ENCODE data around the gene AVEN.

AVEN gene

DNA sequence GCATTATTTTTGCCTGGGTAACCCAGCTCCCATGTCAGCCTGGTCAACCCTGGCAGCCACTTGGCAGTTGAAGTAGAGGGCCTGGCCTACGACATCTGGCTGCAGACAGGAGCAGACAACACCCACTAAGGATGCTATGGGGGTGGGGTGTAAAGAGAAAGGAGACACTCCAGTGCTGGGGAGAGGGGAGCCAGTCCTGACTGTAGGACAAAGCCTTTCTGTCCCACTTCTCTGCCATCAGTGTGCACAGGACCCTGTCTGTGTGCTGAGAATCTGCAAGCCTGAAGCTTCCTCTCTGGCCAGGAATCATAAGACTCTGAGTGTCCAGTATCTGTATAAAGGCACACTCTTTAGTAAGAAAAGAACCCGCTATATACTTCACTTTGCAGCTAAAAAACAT is 167.0 kb downstream of the AVEN start:
- H3K4me3 ChIP-seq (ENCODE audit: low read length, poor library complexity, severe bottlenecking) = no peak overlapping the region
- no peaks in the 10 kb centered on the region for H3K9me3 ChIP-seq (ENCODE audit: insufficient read depth, low read depth, low read length)
- H3K4me2 ChIP-seq (ENCODE audit: low read depth, low read length, poor library complexity, severe bottlenecking) = no peak overlapping the region
- H3K9me2 ChIP-seq (replicated peaks; ENCODE audit: low read depth, low read length) = no peaks in the 10 kb centered on the region
- TF ChIP-seq, protein P1, sequence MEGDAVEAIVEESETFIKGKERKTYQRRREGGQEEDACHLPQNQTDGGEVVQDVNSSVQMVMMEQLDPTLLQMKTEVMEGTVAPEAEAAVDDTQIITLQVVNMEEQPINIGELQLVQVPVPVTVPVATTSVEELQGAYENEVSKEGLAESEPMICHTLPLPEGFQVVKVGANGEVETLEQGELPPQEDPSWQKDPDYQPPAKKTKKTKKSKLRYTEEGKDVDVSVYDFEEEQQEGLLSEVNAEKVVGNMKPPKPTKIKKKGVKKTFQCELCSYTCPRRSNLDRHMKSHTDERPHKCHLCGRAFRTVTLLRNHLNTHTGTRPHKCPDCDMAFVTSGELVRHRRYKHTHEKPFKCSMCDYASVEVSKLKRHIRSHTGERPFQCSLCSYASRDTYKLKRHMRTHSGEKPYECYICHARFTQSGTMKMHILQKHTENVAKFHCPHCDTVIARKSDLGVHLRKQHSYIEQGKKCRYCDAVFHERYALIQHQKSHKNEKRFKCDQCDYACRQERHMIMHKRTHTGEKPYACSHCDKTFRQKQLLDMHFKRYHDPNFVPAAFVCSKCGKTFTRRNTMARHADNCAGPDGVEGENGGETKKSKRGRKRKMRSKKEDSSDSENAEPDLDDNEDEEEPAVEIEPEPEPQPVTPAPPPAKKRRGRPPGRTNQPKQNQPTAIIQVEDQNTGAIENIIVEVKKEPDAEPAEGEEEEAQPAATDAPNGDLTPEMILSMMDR (conservative IDR thresholded peaks at IDR 0.05; ENCODE audit: low read length) = no peak
- TF ChIP-seq EZH2phosphoT487 (IDR thresholded peaks at IDR 0.05; ENCODE audit: borderline replicate concordance) = no peak
- no peaks in the 10 kb centered on the region for H3K4me1 ChIP-seq (ENCODE audit: insufficient read depth, low read length, poor library complexity, severe bottlenecking)
- H4K20me1 ChIP-seq (ENCODE audit: insufficient read depth, low read length, poor library complexity, severe bottlenecking) = no peaks in the 10 kb centered on the region
- H3K9ac ChIP-seq (ENCODE audit: low read depth, low read length, poor library complexity, severe bottlenecking) = no peak overlapping the region
- H2AFZ ChIP-seq (ENCODE audit: low read length) = no peak overlapping the region
- H3K36me3 ChIP-seq (ENCODE audit: insufficient read depth, low read length) = no peaks in the 10 kb centered on the region
- no peaks in the 10 kb centered on the region for H3K79me2 ChIP-seq (ENCODE audit: insufficient read depth, low read length)
- no peaks in the 10 kb centered on the region for H3F3A ChIP-seq (ENCODE audit: low read depth)
- no peaks in the 10 kb centered on the region for H3K27me3 ChIP-seq (ENCODE audit: insufficient read depth, low read length, poor library complexity, severe bottlenecking)

DNA sequence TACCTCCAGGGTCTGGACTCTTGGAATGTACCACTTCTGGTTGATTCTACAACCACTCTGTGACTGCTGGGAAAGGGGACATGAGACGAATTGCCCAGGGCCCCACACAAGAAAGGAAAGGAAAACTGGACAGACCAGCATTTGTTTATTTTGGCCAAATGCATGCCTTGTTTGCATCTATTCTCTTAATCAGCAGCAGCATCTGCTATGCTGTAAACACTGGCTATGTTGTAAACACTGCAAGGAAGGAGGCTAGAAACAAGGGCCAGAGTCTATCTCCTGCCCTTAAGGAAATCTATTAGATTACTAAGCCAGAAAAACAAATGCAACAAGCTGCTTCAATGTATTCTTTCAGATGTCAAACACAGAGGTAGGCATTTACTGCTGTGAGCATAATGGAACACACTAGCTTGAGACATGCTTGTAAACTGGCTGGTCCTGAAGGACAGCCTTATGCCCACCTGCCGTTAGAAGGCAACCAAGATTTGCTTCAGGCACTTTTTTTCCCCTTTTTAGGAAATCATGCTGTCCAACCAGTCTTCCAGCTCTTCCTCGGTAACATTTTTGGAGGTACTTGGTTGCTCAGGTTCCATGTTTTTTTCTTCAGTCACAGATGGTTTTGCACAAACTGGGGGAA is 172.8 kb downstream of the AVEN start:
- Histone ChIP-seq H3K4me3 (ENCODE audit: low read length, poor library complexity, severe bottlenecking) (no peak overlapping the region), H2AFZ (ENCODE audit: low read length) (no peak overlapping the region), H3K4me1 (ENCODE audit: insufficient read depth, low read length, poor library complexity, severe bottlenecking) (no peaks in the 10 kb centered on the region), H3F3A (ENCODE audit: low read depth) (no peaks in the 10 kb centered on the region), H3K36me3 (ENCODE audit: insufficient read depth, low read length) (peaks cover 9% of the 10 kb centered on the region; the same call in 1 of the 2 replicates), H3K9ac (ENCODE audit: low read depth, low read length, poor library complexity, severe bottlenecking) (no peak overlapping the region), H3K27me3 (ENCODE audit: insufficient read depth, low read length, poor library complexity, severe bottlenecking) (no peaks in the 10 kb centered on the region), H3K9me3 (ENCODE audit: insufficient read depth, low read depth, low read length) (no peaks in the 10 kb centered on the region), H3K9me2 (replicated peaks; ENCODE audit: low read depth, low read length) (no peaks in the 10 kb centered on the region), H3K79me2 (ENCODE audit: insufficient read depth, low read length) (no peaks in the 10 kb centered on the region), H3K4me2 (ENCODE audit: low read depth, low read length, poor library complexity, severe bottlenecking) (no peak overlapping the region), H4K20me1 (ENCODE audit: insufficient read depth, low read length, poor library complexity, severe bottlenecking) (no peaks in the 10 kb centered on the region)
- no peak for TF ChIP-seq EZH2phosphoT487 (IDR thresholded peaks at IDR 0.05; ENCODE audit: borderline replicate concordance)
- TF ChIP-seq, protein P1 (conservative IDR thresholded peaks at IDR 0.05; ENCODE audit: low read length) = no peak

DNA sequence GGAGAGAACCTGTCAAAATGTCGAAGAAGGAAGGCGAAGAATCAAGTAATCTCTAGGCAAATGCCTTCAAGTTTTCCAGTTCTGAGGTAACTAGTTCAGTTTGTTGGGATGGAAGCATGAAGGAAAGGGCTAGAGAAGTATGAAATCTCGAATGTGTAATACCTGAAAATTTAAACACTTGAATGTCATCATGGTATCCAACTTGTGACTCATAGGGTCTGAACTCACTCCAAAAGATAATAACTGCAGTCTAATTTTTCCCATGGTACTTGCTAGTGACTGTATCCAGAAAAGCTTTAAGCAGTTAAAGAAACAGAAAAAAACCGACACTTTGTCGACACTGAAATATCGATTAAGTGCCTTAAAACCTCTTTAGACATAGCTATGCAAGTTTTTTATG is 173.6 kb downstream of the AVEN start:
- TF ChIP-seq, protein P1 (conservative IDR thresholded peaks at IDR 0.05; ENCODE audit: low read length) = no peak
- TF ChIP-seq EZH2phosphoT487 (IDR thresholded peaks at IDR 0.05; ENCODE audit: borderline replicate concordance) = no peak
- H3K79me2 ChIP-seq (ENCODE audit: insufficient read depth, low read length) = no peaks in the 10 kb centered on the region
- H2AFZ ChIP-seq (ENCODE audit: low read length) = no peak overlapping the region
- no peaks in the 10 kb centered on the region for H4K20me1 ChIP-seq (ENCODE audit: insufficient read depth, low read length, poor library complexity, severe bottlenecking)
- peaks cover 9% of the 10 kb centered on the region; the same call in 1 of the 2 replicates for H3K36me3 ChIP-seq (ENCODE audit: insufficient read depth, low read length)
- no peaks in the 10 kb centered on the region for H3K9me2 ChIP-seq (replicated peaks; ENCODE audit: low read depth, low read length)
- H3K27me3 ChIP-seq (ENCODE audit: insufficient read depth, low read length, poor library complexity, severe bottlenecking) = no peaks in the 10 kb centered on the region
- no peak overlapping the region for H3K4me2 ChIP-seq (ENCODE audit: low read depth, low read length, poor library complexity, severe bottlenecking)
- no peaks in the 10 kb centered on the region for H3K4me1 ChIP-seq (ENCODE audit: insufficient read depth, low read length, poor library complexity, severe bottlenecking)
- no peak overlapping the region for H3K4me3 ChIP-seq (ENCODE audit: low read length, poor library complexity, severe bottlenecking)
- H3K9me3 ChIP-seq (ENCODE audit: insufficient read depth, low read depth, low read length) = no peaks in the 10 kb centered on the region
- no peak overlapping the region for H3K9ac ChIP-seq (ENCODE audit: low read depth, low read length, poor library complexity, severe bottlenecking)
- H3F3A ChIP-seq (ENCODE audit: low read depth) = no peaks in the 10 kb centered on the region
